MG63 (cell line): ENCODE results near the gene OBSCN. TPM values are rescaled to one million over a fixed set of nuclear protein-coding genes. Genes with fewer than 3 reads are reported as not detected.

Source experiments
- DNase-seq: peaks from one replicate; pipeline ENCODE4 v3.0.0-alpha.2; 2020
- H3K27me3 ChIP-seq: fragments of 250-450 bp; sonication (Bioruptor Pico); 2 replicates; pipeline ENCODE4 v1.5.1; 2020; ENCODE audit warnings: mild to moderate bottlenecking, moderate library complexity
- H3K36me3 ChIP-seq: fragments of 250-450 bp; sonication (Bioruptor Pico); 2 replicates; pipeline ENCODE4 v1.5.1; 2020; ENCODE audit warnings: mild to moderate bottlenecking, moderate library complexity
- H3K4me3 ChIP-seq: fragments of 250-450 bp; sonication (Bioruptor Pico); 2 replicates; pipeline ENCODE4 v1.5.1; 2020; ENCODE audit warnings: mild to moderate bottlenecking, moderate library complexity
- H3K9me3 ChIP-seq: fragments of 250-450 bp; sonication (Bioruptor Pico); 2 replicates; pipeline ENCODE4 v1.5.1; 2020; ENCODE audit warnings: mild to moderate bottlenecking, moderate library complexity
- total RNA-seq: library from RNA; depleted of rRNA; stranded (reverse); fragments of >200 nt; shearing (Covaris generic); gene quantifications from 2 replicates; pipeline ENCODE4 v1.2.3, GENCODE V29; 2014; ENCODE audit warnings: low replicate concordance

The OBSCN gene
- total RNA-seq, 1 experiment from 2014 or later: 2.8 TPM

DNA sequence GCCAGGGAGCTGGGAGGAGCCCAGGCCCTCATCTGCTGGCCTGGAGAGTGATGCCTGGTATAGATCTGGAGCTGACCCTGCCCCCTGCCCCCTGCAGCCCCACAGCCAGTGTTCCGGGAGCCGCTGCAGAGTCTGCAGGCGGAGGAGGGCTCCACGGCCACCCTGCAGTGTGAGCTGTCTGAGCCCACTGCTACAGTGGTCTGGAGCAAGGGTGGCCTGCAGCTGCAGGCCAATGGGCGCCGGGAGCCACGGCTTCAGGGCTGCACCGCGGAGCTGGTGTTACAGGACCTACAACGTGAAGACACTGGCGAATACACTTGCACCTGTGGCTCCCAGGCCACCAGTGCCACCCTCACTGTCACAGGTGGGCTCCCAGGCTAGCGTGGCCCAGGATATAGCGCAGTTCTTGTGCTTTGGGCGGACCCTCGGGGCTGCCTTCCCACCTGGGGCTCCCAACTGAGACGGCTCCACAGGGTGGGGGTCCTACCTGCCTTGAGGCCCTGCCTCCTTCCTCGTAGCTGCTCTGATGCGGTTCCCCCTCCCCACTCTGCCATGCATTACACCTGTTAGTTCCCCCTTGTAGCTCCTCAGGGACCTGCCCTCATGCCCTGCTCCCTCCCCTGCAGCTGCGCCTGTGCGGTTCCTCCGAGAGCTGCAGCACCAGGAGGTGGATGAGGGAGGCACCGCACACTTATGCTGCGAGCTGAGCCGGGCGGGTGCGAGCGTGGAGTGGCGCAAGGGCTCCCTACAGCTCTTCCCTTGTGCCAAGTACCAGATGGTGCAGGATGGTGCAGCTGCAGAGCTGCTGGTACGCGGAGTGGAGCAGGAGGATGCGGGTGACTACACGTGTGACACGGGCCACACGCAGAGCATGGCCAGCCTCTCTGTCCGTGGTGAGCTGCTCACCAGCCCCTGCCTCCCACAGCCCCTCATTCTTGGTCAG, 98.7 kb downstream of the OBSCN start:
- Histone ChIP-seq H3K4me3 (no peak overlapping the region), H3K9me3 (peaks cover 17% of the 10 kb centered on the region), H3K36me3 (no peaks in the 10 kb centered on the region), H3K27me3 (no peaks in the 10 kb centered on the region)
- no peak for DNase-seq

GRCh38 chr1:228307218-228308023, 99.6 kb downstream of the OBSCN start:
- DNase-seq: no peak
- Histone ChIP-seq H3K27me3 (no peaks in the 10 kb centered on the region), H3K9me3 (peaks cover 11% of the 10 kb centered on the region), H3K4me3 (no peak overlapping the region), H3K36me3 (no peaks in the 10 kb centered on the region)

- H3K4me3 ChIP-seq: no peak overlapping the region
- no peaks in the 10 kb centered on the region for H3K27me3 ChIP-seq
- no peaks in the 10 kb centered on the region for H3K36me3 ChIP-seq
- no peak for DNase-seq
- H3K9me3 ChIP-seq: peaks cover 11% of the 10 kb centered on the region; the same call in 1 of the 2 replicates
These were observed 100.3 kb downstream of the OBSCN start for GRCh38 chr1:228308085-228308601.

- no peaks in the 10 kb centered on the region for H3K36me3 ChIP-seq
- DNase-seq: no peak
- H3K4me3 ChIP-seq: no peak overlapping the region
- no peaks in the 10 kb centered on the region for H3K27me3 ChIP-seq
- peaks cover 11% of the 10 kb centered on the region; the same call in 1 of the 2 replicates for H3K9me3 ChIP-seq
These were observed 100.9 kb downstream of the OBSCN start for GRCh38 chr1:228308628-228309325.

- Histone ChIP-seq H3K27me3 (no peaks in the 10 kb centered on the region), H3K36me3 (no peaks in the 10 kb centered on the region), H3K4me3 (no peak overlapping the region), H3K9me3 (peaks cover 11% of the 10 kb centered on the region; the same call in 1 of the 2 replicates)
- DNase-seq: no peak
These were observed 101.7 kb downstream of the OBSCN start for GRCh38 chr1:228309326-228310067.

- Histone ChIP-seq H3K27me3 (no peaks in the 10 kb centered on the region), H3K4me3 (no peak overlapping the region), H3K9me3 (peaks cover 11% of the 10 kb centered on the region; the same call in 1 of the 2 replicates), H3K36me3 (no peaks in the 10 kb centered on the region)
- no peak for DNase-seq
These were observed 102.4 kb downstream of the OBSCN start for GRCh38 chr1:228310162-228310792.

GRCh38 chr1:228311091-228311490, 103.2 kb downstream of the OBSCN start:
- Histone ChIP-seq H3K9me3 (peaks cover 11% of the 10 kb centered on the region; the same call in 1 of the 2 replicates), H3K27me3 (no peaks in the 10 kb centered on the region), H3K4me3 (no peak overlapping the region), H3K36me3 (no peaks in the 10 kb centered on the region)
- no peak for DNase-seq

DNA sequence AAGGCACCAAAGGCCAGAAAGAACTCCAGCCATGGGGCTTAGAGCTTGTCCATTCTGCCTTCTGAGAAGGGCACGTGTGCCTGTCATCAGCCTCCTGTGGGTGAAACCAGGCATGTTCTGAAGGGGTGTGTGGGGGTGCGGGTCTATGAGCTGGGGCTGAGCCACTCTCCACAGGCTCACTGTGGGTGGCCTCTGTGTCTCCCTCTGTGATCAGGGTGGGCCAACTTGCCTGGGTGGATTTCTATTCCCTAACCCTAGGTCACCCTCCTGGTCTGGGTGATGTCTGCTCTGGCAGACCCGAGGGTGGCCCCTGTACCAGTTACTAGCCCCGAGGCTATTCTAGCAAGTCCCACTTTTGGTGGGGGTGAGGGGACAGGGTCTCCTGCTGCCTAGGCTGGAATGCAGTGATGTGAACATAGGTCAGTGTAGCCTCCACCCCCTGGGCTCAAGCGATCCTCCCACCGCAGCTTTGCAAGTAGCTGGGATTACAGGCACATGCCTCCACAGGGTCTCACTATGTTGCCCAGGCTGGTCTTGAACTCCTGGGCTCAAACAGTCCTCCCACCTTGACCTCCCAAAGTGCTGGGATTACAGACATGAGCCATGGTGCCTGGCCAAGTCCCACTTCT, 104.4 kb downstream of the OBSCN start:
- no peaks in the 10 kb centered on the region for H3K27me3 ChIP-seq
- H3K36me3 ChIP-seq: no peaks in the 10 kb centered on the region
- peaks cover 11% of the 10 kb centered on the region; the same call in 1 of the 2 replicates for H3K9me3 ChIP-seq
- no peak for DNase-seq
- no peak overlapping the region for H3K4me3 ChIP-seq

- no peak overlapping the region for H3K4me3 ChIP-seq
- H3K9me3 ChIP-seq: peaks cover 11% of the 10 kb centered on the region; the same call in 1 of the 2 replicates
- no peaks in the 10 kb centered on the region for H3K27me3 ChIP-seq
- H3K36me3 ChIP-seq: no peaks in the 10 kb centered on the region
- no peak for DNase-seq
These were observed 105.9 kb downstream of the OBSCN start for GRCh38 chr1:228313536-228314277.

DNA sequence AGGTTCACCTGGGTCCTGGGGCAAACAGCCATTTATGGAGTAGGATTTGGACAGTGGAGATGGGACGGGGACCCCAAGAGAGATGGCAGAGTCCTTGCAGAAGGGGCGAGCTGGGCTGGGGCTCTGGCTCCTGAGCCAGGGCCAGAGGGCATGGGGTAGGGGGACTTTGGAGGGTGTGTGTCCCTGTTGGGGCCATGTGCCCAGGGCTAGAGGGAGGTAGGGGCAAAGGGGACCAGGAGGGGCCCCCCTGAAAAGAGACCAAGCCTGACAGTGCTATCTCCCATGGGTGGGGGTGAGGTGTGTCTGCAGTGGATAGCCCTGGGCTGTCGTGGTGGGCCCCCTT, 106.4 kb downstream of the OBSCN start:
- no peaks in the 10 kb centered on the region for H3K36me3 ChIP-seq

DNA sequence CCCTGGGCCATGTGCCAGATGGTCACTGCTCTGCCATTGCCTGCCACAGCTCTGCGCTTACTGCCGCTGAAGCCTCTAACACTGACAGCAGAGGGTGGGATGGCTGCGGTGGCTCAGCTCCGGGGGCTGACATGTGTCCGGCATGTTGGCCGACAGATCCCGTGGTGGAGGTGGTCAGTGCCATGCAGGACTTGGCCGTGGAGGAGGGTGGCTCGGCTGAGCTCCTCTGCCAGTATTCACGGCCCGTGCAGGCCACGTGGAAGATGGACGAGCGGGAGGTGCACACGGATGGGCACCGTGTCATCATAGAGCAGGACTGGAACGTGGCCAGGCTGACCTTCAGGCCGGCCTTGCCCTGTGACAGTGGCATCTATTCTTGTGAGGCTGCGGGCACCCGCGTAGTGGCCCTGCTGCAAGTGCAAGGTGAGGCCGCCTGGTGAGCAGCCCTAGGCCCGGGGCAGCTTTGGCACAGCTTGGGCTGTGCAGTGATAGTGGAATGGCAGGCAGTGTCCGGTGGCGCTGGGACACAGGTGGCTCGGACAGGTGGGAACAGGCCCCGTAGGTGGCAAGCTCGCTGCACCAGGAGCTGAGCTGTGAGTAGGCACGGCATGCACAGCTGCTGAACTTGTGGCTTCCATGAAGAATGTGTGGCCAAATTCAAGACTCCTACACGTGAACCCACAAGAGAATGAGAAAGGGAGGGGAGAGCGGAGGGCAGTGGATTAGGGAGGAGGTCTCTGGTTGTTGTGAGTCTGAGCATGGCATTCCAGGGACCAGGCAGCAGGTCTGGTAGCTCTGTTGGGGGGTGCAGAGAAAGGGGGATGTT, 107.0 kb downstream of the OBSCN start:
- DNase-seq: no peak
- Histone ChIP-seq H3K36me3 (no peaks in the 10 kb centered on the region), H3K9me3 (peaks cover 11% of the 10 kb centered on the region; the same call in 1 of the 2 replicates), H3K4me3 (no peak overlapping the region), H3K27me3 (no peaks in the 10 kb centered on the region)

More for the DNA sequence above, 106.4 kb downstream of the OBSCN start:
- Histone ChIP-seq H3K4me3 (no peak overlapping the region), H3K27me3 (no peaks in the 10 kb centered on the region), H3K9me3 (peaks cover 11% of the 10 kb centered on the region; the same call in 1 of the 2 replicates)
- no peak for DNase-seq

DNA sequence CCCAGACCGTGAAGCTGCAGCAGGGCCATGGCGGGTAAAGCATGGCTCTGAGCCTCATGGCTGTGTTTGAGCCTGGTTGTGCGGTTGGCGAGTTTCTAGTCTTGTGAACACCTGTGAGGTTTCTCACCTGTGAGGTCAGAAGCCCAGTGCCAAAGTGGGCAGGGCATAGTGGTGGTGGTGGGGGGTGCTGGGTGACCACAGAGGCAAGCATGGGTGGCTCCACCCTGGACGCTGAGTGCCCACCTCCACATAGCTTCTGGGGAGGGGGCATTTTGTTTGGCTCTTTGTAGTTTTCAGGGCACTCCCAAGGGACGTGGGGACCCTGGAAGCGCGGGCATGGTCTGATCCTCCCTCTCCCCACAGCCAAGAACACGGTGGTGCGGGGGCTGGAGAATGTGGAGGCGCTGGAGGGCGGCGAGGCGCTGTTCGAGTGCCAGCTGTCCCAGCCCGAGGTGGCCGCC, 107.7 kb downstream of the OBSCN start:
- 0 out of 2 replicates have a peak, but pooled peaks cover 8% of the 10 kb centered on the region for H3K9me3 ChIP-seq
- no peaks in the 10 kb centered on the region for H3K36me3 ChIP-seq
- no peak overlapping the region for H3K4me3 ChIP-seq
- no peak for DNase-seq
- H3K27me3 ChIP-seq: no peaks in the 10 kb centered on the region

- no peak overlapping the region for H3K4me3 ChIP-seq
- H3K27me3 ChIP-seq: no peaks in the 10 kb centered on the region
- no peaks in the 10 kb centered on the region for H3K36me3 ChIP-seq
- no peak for DNase-seq
- 0 out of 2 replicates have a peak, but pooled peaks cover 8% of the 10 kb centered on the region for H3K9me3 ChIP-seq
These were observed 108.2 kb downstream of the OBSCN start for GRCh38 chr1:228315945-228316588.
